Subcutaneous abdominal adipose tissue (tissue), 5 donors: ENCODE results near the gene CREG1.
"Not testable (repeated sequence)": the region's sequence is repeated elsewhere in the genome, so short reads cannot be mapped to it uniquely, and the experiment has no call there.

Experiments
- H3K27ac ChIP-seq: one replicate; pipeline ENCODE4 v1.7.0; 2013; ENCODE audit warnings: low read depth, mild to moderate bottlenecking, inconsistent platforms, low read length, moderate library complexity
- H3K27me3 ChIP-seq, 5 donors: one replicate each; pipeline ENCODE4 v1.7.0; 2013; ENCODE audit warnings: low read length in 5 of 5, inconsistent platforms in 1 of 5; ENCODE audit not compliant: control insufficient read depth in 5 of 5, insufficient read depth in 4 of 5
- H3K36me3 ChIP-seq, 5 donors: one replicate each; pipeline ENCODE4 v1.7.0; 2013; ENCODE audit warnings: low read length in 5 of 5; ENCODE audit not compliant: control insufficient read depth in 5 of 5, insufficient read depth in 5 of 5
- H3K4me1 ChIP-seq, 5 donors: one replicate each; pipeline ENCODE4 v1.7.0; 2013; ENCODE audit warnings: low read length in 5 of 5, mild to moderate bottlenecking in 3 of 5, moderate library complexity in 1 of 5; ENCODE audit not compliant: control insufficient read depth in 5 of 5, insufficient read depth in 5 of 5
- H3K4me3 ChIP-seq, 5 donors: one replicate each; pipeline ENCODE4 v1.7.0; 2013; ENCODE audit warnings: low read length in 5 of 5, low read depth in 1 of 5
- H3K9ac ChIP-seq, 5 donors: one replicate each; pipeline ENCODE4 v1.7.0; 2013; ENCODE audit warnings: low read length in 5 of 5, mild to moderate bottlenecking in 4 of 5, moderate library complexity in 3 of 5
- H3K9me3 ChIP-seq, 5 donors: one replicate each; pipeline ENCODE4 v1.7.0; 2013; ENCODE audit warnings: low read length in 5 of 5; ENCODE audit not compliant: control insufficient read depth in 5 of 5
- donor health status: healthy.
- donor health status: healthy.
- donor health status: healthy.
- donor health status: healthy.
- donor health status: healthy.

CREG1 gene

DNA sequence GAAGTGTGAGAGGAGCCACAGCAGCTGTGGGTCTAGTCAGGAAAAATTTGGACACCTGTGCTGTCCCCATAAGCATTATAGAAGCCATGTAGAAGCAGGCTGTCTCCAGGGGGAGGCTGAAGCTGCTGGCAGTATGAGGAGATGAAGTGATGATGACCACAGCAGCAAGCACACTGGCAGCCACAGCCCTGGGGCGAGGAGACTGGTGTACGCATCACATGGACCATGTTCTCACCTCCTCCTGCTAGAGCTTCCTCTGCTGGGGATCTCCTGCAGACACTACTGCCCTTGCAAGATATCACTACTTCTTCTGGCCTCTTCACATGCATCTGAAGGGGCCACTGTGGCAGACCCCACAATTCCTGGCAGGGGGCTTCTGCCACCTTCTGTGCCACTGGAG, 33.8 kb upstream of the CREG1 start:
- Histone ChIP-seq H3K9me3 (no peaks in the 10 kb centered on the region), H3K9ac (no peak overlapping the region), H3K4me3 (no peak overlapping the region), H3K36me3 (no peaks in the 10 kb centered on the region), H3K27ac (no peak overlapping the region), H3K4me1 (no peaks in the 10 kb centered on the region), H3K27me3 (no peaks in the 10 kb centered on the region)

DNA sequence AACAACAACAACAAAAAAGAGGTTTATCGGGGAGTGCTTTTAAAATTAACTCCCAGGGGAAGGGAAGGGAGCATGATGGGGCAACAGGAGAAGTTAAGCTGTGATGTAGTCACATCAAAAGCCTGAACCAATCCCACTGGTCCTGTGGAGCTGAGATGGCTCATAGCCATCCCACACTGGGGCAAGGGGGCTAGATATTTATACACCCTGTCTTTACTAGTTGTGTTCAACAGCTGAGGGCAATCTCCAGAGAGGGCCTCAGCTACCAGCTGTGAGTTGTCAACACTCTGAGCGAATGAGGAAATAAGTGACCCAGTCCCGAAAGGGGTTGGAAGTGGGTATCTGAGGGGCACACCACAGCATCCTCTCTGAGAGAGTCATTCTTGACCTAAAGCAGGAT, 31.0 kb upstream of the CREG1 start:
- H3K9me3 ChIP-seq = no peaks in the 10 kb centered on the region
- H3K36me3 ChIP-seq = no peaks in the 10 kb centered on the region
- no peak overlapping the region for H3K4me3 ChIP-seq
- H3K27ac ChIP-seq = no peak overlapping the region
- H3K9ac ChIP-seq = no peak overlapping the region
- no peaks in the 10 kb centered on the region for H3K4me1 ChIP-seq
- no peaks in the 10 kb centered on the region for H3K27me3 ChIP-seq

DNA sequence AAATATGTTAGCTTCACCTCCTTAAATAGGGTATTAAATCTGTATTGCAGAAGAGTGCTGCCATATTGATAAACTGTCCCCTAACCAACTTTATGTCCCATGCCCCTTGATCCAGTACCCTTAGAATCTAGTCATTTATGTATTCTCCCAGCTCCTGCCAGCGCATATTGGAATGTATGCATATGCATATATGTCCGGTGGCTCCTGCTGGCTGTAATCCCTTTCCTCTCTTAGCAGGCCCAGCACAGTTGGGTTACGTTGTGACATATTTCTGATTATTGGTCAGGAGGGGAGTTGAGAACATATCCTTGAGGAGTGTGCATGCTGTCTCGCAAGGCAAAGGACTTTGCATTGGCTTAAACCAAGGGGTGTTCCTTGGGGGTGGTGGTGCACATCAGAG, 29.2 kb upstream of the CREG1 start:
- Histone ChIP-seq H3K27ac (no peak overlapping the region), H3K9ac (no peak overlapping the region), H3K4me1 (no peaks in the 10 kb centered on the region), H3K4me3 (no peak overlapping the region), H3K27me3 (no peaks in the 10 kb centered on the region), H3K9me3 (no peaks in the 10 kb centered on the region), H3K36me3 (no peaks in the 10 kb centered on the region)

DNA sequence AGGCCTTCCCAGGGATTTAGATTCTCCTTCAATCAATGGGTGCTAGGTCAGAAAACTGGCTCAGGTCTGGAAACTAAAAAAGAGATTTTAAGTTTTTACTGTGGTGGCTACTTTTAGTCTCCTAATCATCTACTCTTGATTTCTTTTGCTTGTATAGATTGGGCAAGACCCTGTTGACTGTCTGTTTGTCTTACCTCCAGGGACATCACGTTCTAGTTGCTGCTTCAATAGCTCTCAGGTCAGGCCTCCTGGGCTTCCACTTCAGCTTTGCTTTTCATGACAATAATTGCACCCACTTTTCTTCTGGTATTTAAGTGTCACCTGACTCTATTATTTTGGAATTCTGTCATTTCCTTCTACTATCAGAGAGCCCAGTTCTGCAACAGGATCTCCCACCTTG, 28.5 kb upstream of the CREG1 start:
- no peaks in the 10 kb centered on the region for H3K27me3 ChIP-seq
- H3K9me3 ChIP-seq = no peaks in the 10 kb centered on the region
- no peak overlapping the region for H3K9ac ChIP-seq
- no peaks in the 10 kb centered on the region for H3K4me1 ChIP-seq
- H3K36me3 ChIP-seq = no peaks in the 10 kb centered on the region
- no peak overlapping the region for H3K4me3 ChIP-seq
- no peak overlapping the region for H3K27ac ChIP-seq

DNA sequence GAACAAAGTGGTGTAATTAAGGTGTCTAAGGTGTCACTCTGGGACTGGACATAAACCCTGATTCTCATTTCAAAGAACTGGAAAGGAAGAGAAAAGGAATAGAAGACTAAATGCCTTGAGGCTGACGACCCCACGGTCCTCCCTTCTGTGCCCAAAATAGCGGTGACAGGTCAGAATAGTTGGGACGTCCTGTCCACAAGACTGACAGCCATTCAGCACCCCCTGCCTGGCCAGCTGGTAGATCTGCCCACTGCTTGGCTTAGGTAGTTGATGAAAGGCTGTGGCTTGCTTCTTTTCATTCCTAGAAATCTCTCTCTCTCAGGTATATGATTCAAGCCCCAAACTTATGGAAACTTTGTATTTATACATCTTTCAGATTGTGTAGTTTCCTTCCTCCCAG, 26.4 kb upstream of the CREG1 start:
- Histone ChIP-seq H3K4me1 (no peaks in the 10 kb centered on the region), H3K27me3 (no peaks in the 10 kb centered on the region), H3K36me3 (no peaks in the 10 kb centered on the region), H3K27ac (no peak overlapping the region), H3K9ac (no peak overlapping the region), H3K4me3 (no peak overlapping the region), H3K9me3 (no peaks in the 10 kb centered on the region)

DNA sequence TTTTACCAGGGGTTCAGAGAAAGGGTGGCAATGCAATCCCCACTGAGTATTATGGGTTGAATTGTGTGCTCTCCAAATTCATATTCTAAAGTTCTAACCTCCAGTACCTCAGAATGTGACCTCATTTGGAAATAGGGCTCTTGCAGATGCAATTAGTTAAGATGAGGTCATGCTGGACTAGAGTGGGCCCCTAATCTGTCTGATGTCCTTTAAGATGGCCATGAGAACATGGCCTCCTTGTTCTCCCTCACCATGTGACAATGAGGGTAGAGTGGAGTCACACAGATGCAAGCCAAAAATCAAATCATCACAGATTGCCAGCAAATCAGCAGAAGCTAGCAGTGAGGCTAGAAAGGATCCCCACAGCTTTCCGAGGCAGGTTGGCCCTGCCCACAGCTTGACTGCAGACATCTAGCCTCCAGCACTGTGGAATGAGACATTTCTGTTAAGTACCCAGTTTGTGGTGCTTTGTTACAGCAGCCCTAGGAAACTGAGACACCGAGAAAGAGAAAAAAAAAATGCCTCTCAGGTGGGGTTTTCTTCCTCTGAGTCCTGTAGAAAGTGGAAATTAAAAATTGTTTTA, 25.5 kb upstream of the CREG1 start:
- no peaks in the 10 kb centered on the region for H3K9me3 ChIP-seq
- H3K27me3 ChIP-seq = no peaks in the 10 kb centered on the region
- H3K9ac ChIP-seq = no peak overlapping the region
- no peaks in the 10 kb centered on the region for H3K36me3 ChIP-seq
- H3K27ac ChIP-seq = no peak overlapping the region
- no peak overlapping the region for H3K4me3 ChIP-seq
- no peaks in the 10 kb centered on the region for H3K4me1 ChIP-seq

DNA sequence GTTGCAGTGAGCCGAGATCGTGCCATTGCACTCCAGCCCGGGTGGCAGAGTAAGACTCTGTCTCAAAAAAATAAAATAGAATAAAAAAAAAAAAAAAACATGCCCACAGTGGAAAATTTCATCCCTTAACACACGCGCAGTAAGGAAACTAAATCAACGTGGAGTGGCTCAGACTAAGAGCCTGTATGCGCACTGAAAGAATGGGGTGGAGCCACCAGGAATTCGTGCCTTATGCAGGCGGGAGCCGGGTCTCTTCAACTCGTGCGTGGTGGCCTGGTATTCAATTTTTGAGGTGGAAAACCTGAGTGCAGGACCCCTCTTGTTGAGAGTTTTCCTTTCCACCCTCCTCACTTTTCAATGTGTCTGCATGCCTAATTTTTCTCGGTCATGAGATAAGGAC, 22.1 kb upstream of the CREG1 start:
- no peaks in the 10 kb centered on the region for H3K27me3 ChIP-seq
- no peaks in the 10 kb centered on the region for H3K9me3 ChIP-seq
- no peak overlapping the region for H3K4me3 ChIP-seq
- H3K27ac ChIP-seq = no peak overlapping the region
- H3K36me3 ChIP-seq = no peaks in the 10 kb centered on the region
- H3K9ac ChIP-seq = no peak overlapping the region
- H3K4me1 ChIP-seq = no peaks in the 10 kb centered on the region

DNA sequence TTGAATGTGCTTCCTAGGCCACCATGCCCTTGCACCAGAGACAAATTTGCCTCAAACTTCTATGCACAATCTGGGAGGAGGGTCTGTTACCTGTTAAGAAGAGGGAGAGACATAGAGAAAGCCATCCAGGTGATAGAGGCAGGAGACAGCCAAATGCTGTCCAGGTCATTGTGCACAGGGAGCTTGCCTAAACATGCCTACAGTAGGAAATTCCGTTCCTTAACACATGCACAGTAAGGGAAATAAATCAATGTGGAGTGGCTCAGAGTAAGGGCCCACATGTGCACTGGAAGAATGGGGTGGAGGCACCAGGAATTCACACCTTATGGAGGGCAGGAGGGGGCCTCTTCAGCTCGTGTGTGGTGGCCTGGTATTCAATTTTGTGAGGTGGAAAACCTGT, 19.5 kb upstream of the CREG1 start:
- Histone ChIP-seq H3K36me3 (no peaks in the 10 kb centered on the region), H3K9me3 (no peaks in the 10 kb centered on the region), H3K9ac (no peak overlapping the region), H3K4me3 (no peak overlapping the region), H3K4me1 (no peaks in the 10 kb centered on the region), H3K27me3 (no peaks in the 10 kb centered on the region), H3K27ac (no peak overlapping the region)

DNA sequence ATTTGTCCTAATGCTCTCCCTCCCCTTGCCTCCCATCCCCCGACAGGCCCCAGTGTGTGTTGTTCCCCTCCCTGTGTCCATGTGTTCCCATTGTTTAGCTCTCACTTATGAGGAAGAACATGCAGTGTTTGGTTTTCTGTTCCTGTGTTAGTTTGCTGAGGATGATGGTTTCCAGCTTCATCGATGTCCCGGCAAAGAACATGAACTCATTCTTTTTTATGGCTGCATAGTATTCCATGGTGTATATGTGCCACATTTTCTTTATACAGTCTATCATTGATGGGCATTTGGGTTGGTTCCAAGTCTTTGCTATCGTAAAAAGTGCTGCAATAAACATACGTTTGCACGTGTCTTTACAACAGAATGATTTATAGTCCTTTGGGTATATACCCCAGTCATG, 17.1 kb upstream of the CREG1 start:
- H3K36me3 ChIP-seq, H3K9me3 ChIP-seq, H3K27me3 ChIP-seq, H3K27ac ChIP-seq, H3K9ac ChIP-seq, H3K4me3 ChIP-seq: not testable (repeated sequence)
- peaks cover 0 to 11% (median 0%) of the 10 kb centered on the region in 5 donors for H3K4me1 ChIP-seq

DNA sequence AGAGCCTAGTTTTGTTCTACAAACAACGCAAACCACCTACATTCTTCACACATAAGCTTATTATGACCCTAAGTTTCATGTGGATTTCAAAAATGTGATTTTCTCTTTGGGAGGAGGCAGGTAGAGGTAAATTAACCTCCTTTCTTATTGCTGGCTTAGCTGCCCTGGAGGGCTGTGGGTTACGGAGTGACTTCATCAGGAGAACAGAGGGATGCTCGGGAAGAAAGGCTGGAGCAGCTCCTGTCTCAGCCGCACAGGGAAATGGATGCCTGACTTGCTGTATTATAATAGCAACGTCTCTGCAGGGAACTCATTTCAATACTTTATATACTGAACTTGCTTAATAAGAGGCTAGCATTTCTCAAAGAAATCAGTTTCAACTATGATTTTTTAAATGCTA, 14.1 kb upstream of the CREG1 start:
- H3K27me3 ChIP-seq = no peaks in the 10 kb centered on the region
- peaks cover 0 to 18% (median 9%) of the 10 kb centered on the region in 5 donors for H3K4me1 ChIP-seq
- no peak overlapping the region for H3K9ac ChIP-seq
- no peak overlapping the region for H3K27ac ChIP-seq
- H3K36me3 ChIP-seq = no peaks in the 10 kb centered on the region
- no peak overlapping the region for H3K4me3 ChIP-seq
- H3K9me3 ChIP-seq = no peaks in the 10 kb centered on the region

DNA sequence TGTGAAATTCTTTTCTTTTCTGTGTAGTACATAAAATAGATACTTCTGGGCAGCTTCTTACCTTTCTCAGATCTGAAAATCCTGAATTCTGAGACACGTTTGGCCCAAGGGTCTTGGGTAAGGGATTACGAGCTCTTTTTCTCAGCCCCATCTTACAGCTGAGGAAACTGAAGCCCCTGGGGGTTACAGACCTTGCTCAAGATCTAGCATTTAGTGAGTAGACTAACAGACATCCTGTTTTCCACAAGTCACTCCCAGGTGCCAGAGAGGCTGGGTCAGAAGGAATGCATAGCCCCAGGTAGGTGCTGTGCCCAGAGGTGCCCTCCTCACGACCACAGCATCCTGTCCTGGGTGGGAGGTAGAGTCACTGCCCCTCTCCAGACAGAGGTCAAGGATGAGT, 13.2 kb upstream of the CREG1 start:
- Histone ChIP-seq H3K9me3 (no peaks in the 10 kb centered on the region), H3K36me3 (no peaks in the 10 kb centered on the region), H3K27me3 (no peaks in the 10 kb centered on the region), H3K4me1 (peaks cover 0 to 18% (median 9%) of the 10 kb centered on the region in 5 donors), H3K27ac (no peak overlapping the region), H3K9ac (no peak overlapping the region), H3K4me3 (no peak overlapping the region)
